ENCODE results near the gene HBM. TPM values are rescaled to one million over a fixed set of nuclear protein-coding genes. Genes with fewer than 3 reads are reported as not detected.
"Not testable (repeated sequence)": the region's sequence is repeated elsewhere in the genome, so short reads cannot be mapped to it uniquely, and the experiment has no call there.

Gene HBM
- total and polyA plus RNA-seq, 8 donors: not detected

- ATAC-seq (no peak), DNase-seq (peak in 1 of 6 donors; percentile 38), FAIRE-seq (no peak)
- Histone ChIP-seq H3K4me1 (peaks cover 0 to 14% (median 12%) of the 10 kb centered on the region in 3 donors), H3K27me3 (peaks cover 0 to 23% (median 8%) of the 10 kb centered on the region in 4 donors), H3K27ac (no peak overlapping the region), H3K36me3 (no peaks in the 10 kb centered on the region), H3K4me3 (no peak overlapping the region), H3K9me3 (no peaks in the 10 kb centered on the region)
- TF ChIP-seq CTCF (IDR thresholded peaks at IDR 0.05): no peak
- WGBS, 2 donors: 80 to 86% methylated on average over 13 of the region's 13 CpGs
- intact Hi-C loops (cut with DNase I): no loop called here
Observed at GRCh38 chr16:162271-162991, 3.3 kb upstream of the HBM start.

GRCh38 chr16:163139-163538 lies 2.6 kb upstream of the HBM start:
- ATAC-seq; FAIRE-seq; H3K4me3 ChIP-seq; intact Hi-C loops (cut with DNase I); H3K27ac ChIP-seq; H3K9me3 ChIP-seq; H3K36me3 ChIP-seq: not testable (repeated sequence)
- H3K27me3 ChIP-seq: peaks cover 0 to 29% (median 9%) of the 10 kb centered on the region in 4 donors
- peaks cover 0 to 14% (median 12%) of the 10 kb centered on the region in 3 donors for H3K4me1 ChIP-seq
- 81 to 90% methylated on average over 3 to 10 of the region's 10 CpGs for WGBS, 2 donors
- peak in 1 of 6 donors; percentile 39 for DNase-seq

DNA sequence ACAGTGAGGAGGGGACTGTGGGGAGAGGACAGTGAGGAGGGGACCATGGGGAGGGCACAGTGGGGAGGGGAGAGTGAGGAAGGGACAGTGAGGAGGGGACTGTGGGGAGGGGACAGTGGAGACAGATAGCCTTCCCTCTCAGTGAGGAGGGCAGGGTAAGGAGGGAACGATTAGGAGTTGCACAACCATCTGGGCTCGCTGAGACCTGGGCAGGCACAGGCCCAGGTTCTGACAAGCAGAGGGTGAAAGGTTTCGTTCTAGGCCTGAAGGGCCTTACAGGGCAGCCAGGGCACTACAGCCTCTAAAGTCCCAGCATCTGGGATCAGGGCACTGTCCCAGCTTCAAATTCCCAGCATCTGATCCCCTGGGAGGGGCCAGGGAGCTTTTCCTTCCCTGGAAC lies 2.1 kb upstream of the HBM start:
- H3K9me3 ChIP-seq; H3K27ac ChIP-seq; intact Hi-C loops (cut with DNase I); H3K36me3 ChIP-seq; H3K4me3 ChIP-seq; DNase-seq; FAIRE-seq: not testable (repeated sequence)
- Histone ChIP-seq H3K4me1 (peaks cover 0 to 14% (median 12%) of the 10 kb centered on the region in 3 donors), H3K27me3 (peaks cover 0 to 32% (median 9%) of the 10 kb centered on the region in 4 donors)
- ATAC-seq: peak in 2 of 4 donors; percentile 25 to 47
- WGBS, 2 donors: 15% methylated on average over 2 of the region's 3 CpGs; no CpG with 5 or more reads in 1 of the 2 donors

- intact Hi-C loops (cut with DNase I); H3K4me3 ChIP-seq; DNase-seq; H3K27ac ChIP-seq; H3K36me3 ChIP-seq; FAIRE-seq; H3K9me3 ChIP-seq: not testable (repeated sequence)
- Histone ChIP-seq H3K4me1 (peaks cover 0 to 14% (median 12%) of the 10 kb centered on the region in 3 donors), H3K27me3 (peaks cover 0 to 35% (median 9%) of the 10 kb centered on the region in 4 donors)
- 6% methylated on average over 33 of the region's 80 CpGs; no CpG with 5 or more reads in 1 of the 2 donors for WGBS, 2 donors
- peak in 2 of 4 donors; percentile 34 to 41 for ATAC-seq
Observed at GRCh38 chr16:164134-164823, 1.5 kb upstream of the HBM start.

GRCh38 chr16:164827-165538 lies 795 bp upstream of the HBM start:
- FAIRE-seq (no peak), ATAC-seq (peak in 2 of 4 donors; percentile 46 to 79), DNase-seq (peak in 1 of 6 donors; percentile 64)
- H3K9me3 ChIP-seq: no peaks in the 10 kb centered on the region
- 2% methylated on average over 27 to 51 of the region's 77 CpGs for WGBS, 2 donors
- no peak overlapping the region for H3K27ac ChIP-seq
- peaks cover 0 to 14% (median 12%) of the 10 kb centered on the region in 3 donors for H3K4me1 ChIP-seq
- H3K4me3 ChIP-seq: peak overlapping the region in 1 of 4 donors; percentile 12
- H3K36me3 ChIP-seq: no peaks in the 10 kb centered on the region
- intact Hi-C loops (cut with DNase I): no loop called here
- H3K27me3 ChIP-seq: peaks cover 0 to 35% (median 9%) of the 10 kb centered on the region in 4 donors
- no peak for TF ChIP-seq CTCF (IDR thresholded peaks at IDR 0.05)
